ENCODE measurements around the gene SLC16A7.

GRCh38 chr12:59710964-59711363 is 115.1 kb downstream of the SLC16A7 start:
- no peak for TF ChIP-seq TAF1 (IDR thresholded peaks at IDR 0.05; ENCODE audit: borderline replicate concordance, low read depth, low read length)
- no peak for TF ChIP-seq ZBTB33 (IDR thresholded peaks at IDR 0.05; ENCODE audit: borderline replicate concordance, low read depth)
- TF ChIP-seq YY1 (IDR thresholded peaks at IDR 0.05; ENCODE audit: low read depth) = no peak
- TF ChIP-seq CTCF (IDR thresholded peaks at IDR 0.05) = no peak
- no peak for TF ChIP-seq MAX (IDR thresholded peaks at IDR 0.05; ENCODE audit: low read depth)
- no peak for TF ChIP-seq SIN3A (IDR thresholded peaks at IDR 0.05; ENCODE audit: borderline replicate concordance, low read depth, low read length)
- TF ChIP-seq EZH2phosphoT487 (IDR thresholded peaks at IDR 0.05; ENCODE audit: borderline replicate concordance, low read depth) = no peak
- TF ChIP-seq MEF2A (IDR thresholded peaks at IDR 0.05; ENCODE audit: borderline replicate concordance, low read depth) = no peak
- TF ChIP-seq RXRA (IDR thresholded peaks at IDR 0.05; ENCODE audit: borderline replicate concordance, low read depth) = no peak
- no peak for TF ChIP-seq POLR2AphosphoS5 (IDR thresholded peaks at IDR 0.05; ENCODE audit: low read depth, low read length)
- no peak for TF ChIP-seq CHD2 (IDR thresholded peaks at IDR 0.05; ENCODE audit: low read length, partially characterized antibody)

Measured in SK-N-SH (cell line).